Fibroblast of the aortic adventitia (primary cell): ENCODE results near the gene BUD23. TPM values are rescaled to one million over a fixed set of nuclear protein-coding genes. Genes with fewer than 3 reads are reported as not detected.

Source experiments
- DNase-seq: peaks from one replicate; pipeline ENCODE4 v3.0.0-alpha.2; 2010; ENCODE audit warnings: low read depth
- H3K4me3 ChIP-seq: 2 replicates; pipeline ENCODE4 v1.5.1; 2011; ENCODE audit warnings: low read depth, mild to moderate bottlenecking, control low read depth, low read length, moderate library complexity
- CTCF ChIP-seq: IDR thresholded peaks from 2 replicates; pipeline ENCODE4 v1.5.1; 2011; ENCODE audit warnings: mild to moderate bottlenecking, low read length, control low read depth, inconsistent platforms; ENCODE audit not compliant: insufficient read depth
- total RNA-seq: library from RNA; depleted of rRNA; stranded (reverse); fragments of >200 nt; gene quantifications from 2 replicates; pipeline ENCODE4 v1.2.3, GENCODE V29; 2012; ENCODE audit warnings: low replicate concordance

Gene BUD23
- total RNA-seq, 1 donor: 28.6 TPM

GRCh38 chr7:73700581-73701134, 17.3 kb downstream of the BUD23 start:
- no peak for DNase-seq
- no peak overlapping the region for H3K4me3 ChIP-seq
- no peak for TF ChIP-seq CTCF

- peak; percentile 62 for TF ChIP-seq CTCF
- DNase-seq: peak; percentile 61
- no peak overlapping the region for H3K4me3 ChIP-seq
Measured at GRCh38 chr7:73701357-73701995, 18.1 kb downstream of the BUD23 start.

GRCh38 chr7:73702226-73702625, 18.8 kb downstream of the BUD23 start:
- H3K4me3 ChIP-seq: no peak overlapping the region
- no peak for TF ChIP-seq CTCF
- no peak for DNase-seq

GRCh38 chr7:73702665-73703064, 19.3 kb downstream of the BUD23 start:
- no peak overlapping the region for H3K4me3 ChIP-seq
- no peak for DNase-seq
- no peak for TF ChIP-seq CTCF

DNA sequence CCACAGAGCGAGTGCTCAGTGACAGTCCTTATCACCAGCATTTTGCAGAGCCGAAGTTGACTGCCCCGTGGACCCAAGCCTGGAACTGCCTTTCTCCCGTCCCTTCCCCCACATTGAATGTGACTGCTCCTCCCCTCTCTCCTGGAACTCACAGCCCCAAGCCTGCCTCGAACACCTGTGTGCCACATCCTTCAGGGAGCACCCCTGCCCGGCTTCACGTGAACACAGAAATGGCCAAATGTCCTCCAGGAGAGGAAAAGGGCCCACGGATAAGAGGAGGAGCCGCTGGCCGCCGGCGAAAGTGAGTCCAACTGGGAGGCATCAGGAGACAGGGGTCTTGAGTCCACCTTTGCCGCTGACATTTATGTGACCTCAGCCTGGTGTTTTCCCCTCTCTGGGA, 19.8 kb downstream of the BUD23 start:
- no peak for TF ChIP-seq CTCF
- no peak overlapping the region for H3K4me3 ChIP-seq
- DNase-seq: no peak

- no peak overlapping the region for H3K4me3 ChIP-seq
- no peak for TF ChIP-seq CTCF
- DNase-seq: peak; percentile 37
Measured at GRCh38 chr7:73703757-73704639, 20.6 kb downstream of the BUD23 start.
